Measurements from ENCODE around the gene CYP2E1.

DNA sequence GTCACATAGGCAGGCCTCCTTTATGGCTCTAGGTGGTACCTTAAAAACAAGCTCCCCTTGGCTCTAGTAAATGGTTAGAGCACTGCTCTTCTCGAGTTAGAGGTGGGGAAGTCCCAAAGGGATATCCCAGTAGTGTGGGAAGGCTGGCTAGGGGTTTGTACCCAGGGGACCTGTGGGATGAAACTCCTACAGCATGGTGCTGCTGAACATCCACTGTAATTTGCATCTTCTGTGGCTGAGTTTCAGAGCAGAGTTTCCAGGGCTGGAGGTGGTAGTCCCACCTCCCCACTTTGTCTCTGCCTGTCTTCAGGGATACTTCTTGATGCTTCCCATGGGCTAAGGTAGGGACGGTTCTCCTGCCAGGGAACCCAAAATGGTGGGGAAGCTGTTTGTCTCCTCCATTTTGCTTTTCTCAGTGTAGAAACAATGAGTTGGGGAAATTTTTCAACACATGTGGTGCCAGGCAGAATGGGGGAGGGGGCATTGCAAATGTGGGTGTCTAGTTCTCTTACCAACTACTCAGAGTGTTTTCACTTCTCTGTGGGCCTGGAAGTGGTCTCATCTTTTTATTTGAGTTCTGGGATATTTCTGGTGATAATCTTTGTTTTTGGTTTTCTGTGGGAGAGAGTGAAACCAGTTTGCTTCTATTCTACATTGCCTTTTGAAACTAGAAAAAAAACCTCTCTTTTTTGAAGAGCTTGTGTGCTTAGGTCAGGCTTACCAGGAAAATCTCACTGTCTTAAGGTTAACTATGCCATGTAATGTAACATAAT, 37.2 kb upstream of the CYP2E1 start:
- TF ChIP-seq, protein P1, sequence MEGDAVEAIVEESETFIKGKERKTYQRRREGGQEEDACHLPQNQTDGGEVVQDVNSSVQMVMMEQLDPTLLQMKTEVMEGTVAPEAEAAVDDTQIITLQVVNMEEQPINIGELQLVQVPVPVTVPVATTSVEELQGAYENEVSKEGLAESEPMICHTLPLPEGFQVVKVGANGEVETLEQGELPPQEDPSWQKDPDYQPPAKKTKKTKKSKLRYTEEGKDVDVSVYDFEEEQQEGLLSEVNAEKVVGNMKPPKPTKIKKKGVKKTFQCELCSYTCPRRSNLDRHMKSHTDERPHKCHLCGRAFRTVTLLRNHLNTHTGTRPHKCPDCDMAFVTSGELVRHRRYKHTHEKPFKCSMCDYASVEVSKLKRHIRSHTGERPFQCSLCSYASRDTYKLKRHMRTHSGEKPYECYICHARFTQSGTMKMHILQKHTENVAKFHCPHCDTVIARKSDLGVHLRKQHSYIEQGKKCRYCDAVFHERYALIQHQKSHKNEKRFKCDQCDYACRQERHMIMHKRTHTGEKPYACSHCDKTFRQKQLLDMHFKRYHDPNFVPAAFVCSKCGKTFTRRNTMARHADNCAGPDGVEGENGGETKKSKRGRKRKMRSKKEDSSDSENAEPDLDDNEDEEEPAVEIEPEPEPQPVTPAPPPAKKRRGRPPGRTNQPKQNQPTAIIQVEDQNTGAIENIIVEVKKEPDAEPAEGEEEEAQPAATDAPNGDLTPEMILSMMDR (IDR thresholded peaks at IDR 0.05), result no peak
- no peak for TF ChIP-seq POLR2A (IDR thresholded peaks at IDR 0.05)
